Superior temporal gyrus (tissue), 1 donor: Measurements from ENCODE around the gene UMOD.
"Not testable (repeated sequence)": the region's sequence is repeated elsewhere in the genome, so short reads cannot be mapped to it uniquely, and the experiment has no call there.

Source experiments
- DNase-seq: peaks from one replicate; pipeline ENCODE4 v3.0.0-alpha.2; 2016; ENCODE audit errors: extremely low spot score

Gene UMOD

DNA sequence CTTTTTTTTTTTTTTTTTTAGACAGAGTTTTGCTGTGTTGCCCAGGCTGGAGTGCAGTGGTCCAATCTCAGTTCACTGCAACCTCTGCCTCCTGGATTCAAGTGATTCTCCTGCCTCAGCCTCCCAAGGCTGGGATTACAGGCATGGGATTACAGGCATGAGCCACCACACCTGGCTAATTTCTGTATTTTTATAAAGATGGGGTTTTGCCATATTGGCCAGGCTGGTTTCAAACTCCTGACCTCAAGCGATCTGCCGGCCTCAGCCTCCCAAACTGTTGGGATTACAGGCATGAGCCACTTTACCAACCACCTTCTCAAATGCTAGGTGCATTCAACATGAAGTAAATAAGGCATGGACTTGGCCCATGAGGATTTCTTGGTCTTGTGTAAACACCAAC, 31.5 kb downstream of the UMOD start:
- not testable (repeated sequence) for DNase-seq

DNA sequence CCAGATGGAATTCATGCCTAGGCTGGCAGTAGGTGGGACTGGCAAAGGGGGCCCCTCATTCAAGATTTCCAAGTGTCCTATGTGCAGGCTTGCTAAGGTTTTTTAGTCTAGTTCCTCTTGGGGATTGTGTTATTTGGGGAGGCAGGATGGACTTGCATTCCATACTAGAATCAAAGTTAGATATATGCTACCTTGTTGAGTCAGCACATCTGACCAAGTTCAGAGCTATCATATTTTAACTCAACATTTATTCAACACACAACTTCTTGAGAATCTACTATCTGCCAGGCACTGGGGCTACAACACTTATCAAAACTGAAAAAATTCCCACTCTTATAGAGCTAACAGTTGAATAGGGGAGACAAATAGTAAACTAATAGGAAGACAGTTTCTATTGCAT, 31.9 kb downstream of the UMOD start:
- DNase-seq = no peak

DNA sequence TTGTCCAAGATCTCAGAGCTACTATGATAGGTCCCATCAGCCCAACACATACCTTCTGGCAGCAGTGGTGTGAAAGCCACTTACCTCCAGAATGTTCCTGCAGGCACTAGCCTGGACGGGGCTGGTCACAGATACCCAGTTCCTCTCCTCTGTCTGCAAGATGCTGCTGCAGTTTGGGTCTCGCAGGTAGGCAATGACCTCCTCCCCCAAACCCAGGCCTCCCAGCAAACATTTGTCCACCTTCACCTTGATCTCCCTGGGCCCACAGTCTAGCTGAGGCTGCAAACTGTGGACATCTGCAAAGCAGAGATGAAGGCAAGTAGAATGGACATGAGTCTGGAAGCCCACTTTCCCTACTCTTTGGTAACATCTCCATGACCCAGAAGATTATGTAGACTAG, 32.3 kb downstream of the UMOD start:
- DNase-seq = no peak

DNA sequence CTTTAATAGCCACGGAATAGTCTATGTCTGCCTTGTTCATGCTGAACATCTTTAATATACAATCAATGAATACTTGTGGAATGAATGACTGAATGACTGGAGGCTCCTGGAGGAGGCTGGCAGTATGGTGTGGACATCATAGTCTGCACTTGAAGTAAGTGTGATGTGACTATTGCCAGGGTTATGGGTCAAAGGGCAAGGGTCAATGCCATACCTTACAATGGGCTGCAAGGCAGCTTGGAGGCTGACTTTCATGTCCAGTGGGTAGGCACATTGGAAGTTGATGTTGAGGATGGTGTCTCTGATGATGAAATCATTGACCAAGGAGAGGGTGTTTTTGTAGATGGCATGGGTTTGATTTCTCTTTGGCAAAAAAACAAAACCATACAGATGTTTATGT, 33.1 kb downstream of the UMOD start:
- no peak for DNase-seq

DNA sequence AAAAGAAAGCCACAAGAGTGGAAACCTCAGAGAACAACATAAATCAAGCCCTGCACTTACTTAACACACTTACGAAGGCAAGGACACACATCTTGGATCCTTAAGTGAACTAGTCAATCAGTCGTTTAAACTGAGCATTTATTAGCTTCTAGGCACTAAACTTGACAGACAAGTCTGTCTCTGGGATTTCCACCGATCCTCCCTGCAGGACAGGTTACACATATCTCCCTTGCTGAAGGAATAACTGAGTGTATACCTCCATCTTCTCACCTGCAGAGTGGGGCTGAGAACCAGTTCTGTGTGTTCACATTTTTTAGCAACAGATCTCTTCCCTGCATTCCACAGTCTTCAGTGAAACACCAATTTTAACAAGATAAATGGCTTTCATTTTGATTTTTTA, 34.1 kb downstream of the UMOD start:
- DNase-seq = no peak

DNA sequence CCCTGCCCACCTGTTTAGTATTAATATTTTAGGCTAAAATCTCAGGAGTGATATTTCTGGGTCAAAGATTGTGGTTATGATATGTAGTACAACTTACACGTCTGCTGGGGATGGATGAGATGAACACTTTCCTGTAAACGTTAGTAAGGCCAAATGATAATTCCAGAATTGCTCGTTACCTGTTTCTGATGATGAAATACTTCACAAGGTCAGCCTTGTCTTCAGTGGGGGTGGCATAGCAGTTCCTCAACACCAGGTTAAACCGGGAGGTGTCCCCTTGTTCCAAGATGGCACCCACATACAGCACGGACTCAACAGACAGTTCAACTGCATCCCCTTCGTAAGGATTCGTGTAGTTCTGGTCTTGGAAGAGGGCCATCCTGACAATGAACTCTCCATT, 34.5 kb downstream of the UMOD start:
- no peak for DNase-seq

DNA sequence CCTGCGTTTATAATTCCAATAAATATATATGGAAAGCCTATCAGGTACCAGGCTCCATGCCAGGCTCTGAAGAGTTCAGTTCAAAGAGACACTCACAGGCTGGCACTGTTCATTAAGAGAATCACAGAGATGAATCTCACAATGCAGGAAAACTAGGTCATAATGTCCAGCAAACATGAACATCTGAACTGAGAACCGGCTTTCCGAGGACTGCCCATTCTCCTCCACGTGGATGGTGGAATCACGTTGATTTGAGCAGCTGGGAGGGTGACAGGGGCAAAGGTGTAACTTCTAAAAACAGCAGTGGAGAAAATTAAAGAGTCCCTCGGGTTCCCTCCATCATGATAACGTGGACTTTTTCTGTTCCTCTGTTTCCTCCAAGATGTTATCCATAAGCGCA, 35.4 kb downstream of the UMOD start:
- DNase-seq = no peak

DNA sequence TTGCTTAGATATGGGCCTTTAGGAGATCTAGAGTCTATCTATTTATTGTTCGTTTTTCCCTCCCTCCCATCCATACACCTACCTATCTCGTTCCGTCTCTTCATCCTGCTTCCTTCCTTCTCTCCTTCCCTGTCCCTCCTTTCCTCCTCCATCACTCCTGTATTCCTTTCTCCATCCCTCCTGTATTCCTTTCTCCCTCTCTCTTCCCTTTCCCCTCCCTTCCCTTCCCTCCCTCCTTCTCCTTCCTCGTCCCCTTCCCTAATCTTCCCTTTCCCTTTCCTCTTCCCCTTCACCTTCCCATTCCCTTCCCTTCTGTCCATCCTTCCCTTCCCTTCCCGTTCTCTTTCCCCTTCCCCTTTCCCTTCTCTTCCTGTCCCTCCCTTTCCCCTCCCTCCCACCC, 35.8 kb downstream of the UMOD start:
- DNase-seq = no peak

DNA sequence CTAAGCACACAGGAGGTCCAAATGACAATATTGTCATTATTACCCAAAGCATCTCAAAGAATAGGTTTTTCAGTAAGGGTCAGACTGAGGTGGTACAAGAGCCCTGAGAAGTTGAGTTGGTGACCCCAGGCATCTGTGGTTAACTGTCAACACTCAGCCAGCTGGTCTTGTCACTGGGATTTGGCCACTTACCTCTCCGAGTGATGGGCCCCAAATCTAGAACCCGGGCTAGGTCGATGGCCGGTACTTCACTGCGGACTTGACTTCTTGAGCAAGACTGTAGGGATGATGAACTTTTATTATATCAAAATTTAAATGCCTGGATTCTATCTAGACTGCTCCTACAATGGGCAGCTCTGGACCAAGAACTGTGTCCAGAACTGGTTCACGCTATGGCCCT, 36.8 kb downstream of the UMOD start:
- DNase-seq = no peak

DNA sequence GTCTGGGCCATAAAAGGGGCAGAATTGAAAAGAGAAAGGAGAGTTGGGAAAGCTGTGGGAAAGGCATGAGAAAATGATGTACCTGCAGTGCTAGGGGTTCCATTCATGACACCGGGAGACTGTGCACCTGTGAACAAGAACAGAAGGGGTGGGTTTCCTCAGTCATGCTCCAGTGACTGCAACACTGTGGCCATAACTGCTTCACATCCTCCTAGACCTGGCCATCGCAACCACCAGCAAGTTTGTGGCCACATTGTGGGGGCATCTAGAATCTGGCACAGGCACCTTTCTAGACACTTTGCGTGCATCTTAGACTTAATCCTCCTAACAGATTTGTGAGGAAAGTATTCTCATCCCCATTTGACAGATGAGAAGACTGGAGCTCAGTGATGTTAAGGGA, 37.9 kb downstream of the UMOD start:
- no peak for DNase-seq

DNA sequence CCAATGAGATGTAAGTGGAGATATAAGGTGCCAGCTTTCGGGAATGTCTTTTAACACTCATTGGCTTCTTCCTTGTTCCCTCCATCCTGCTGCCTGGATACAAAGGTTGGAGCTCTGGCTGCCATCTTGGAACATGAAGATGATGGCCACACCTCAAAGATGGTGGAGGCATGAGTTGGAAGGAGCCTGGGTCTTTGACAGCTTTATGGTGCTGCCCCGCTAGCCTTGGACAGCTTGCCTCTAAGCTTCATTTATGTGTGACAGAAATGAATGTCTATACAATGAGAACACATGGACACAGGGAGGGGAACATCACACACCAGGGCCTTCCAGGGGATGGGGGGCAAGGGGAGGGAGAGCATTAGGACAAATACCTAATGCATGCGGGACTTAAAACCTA, 38.8 kb downstream of the UMOD start:
- DNase-seq = no peak

DNA sequence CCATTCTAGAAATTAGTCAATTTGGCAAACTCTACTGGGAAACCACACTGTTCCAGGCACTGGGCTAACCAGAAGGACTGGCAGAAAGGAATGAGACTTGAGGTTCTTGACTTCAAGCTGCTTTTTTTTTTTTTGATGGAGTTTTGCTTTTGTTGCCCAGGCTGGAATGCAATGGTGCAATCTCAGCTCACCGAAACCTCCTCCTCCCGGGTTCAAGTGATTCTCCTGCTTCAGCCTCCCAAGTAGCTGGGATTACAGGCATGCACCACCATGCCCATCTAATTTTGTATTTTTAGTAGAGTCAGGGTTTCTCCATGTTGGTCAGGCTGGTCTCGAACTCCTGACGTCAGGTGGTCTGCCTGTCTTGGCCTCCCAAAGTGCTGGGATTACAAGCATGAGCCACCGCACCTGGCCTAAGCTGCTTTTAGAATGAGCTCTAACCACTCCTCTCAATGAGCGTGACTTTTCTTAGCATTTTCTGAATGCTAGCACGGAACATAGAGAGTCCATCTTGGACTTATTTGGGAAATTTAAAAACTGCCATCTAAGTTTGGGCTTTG, 39.9 kb downstream of the UMOD start:
- not testable (repeated sequence) for DNase-seq

DNA sequence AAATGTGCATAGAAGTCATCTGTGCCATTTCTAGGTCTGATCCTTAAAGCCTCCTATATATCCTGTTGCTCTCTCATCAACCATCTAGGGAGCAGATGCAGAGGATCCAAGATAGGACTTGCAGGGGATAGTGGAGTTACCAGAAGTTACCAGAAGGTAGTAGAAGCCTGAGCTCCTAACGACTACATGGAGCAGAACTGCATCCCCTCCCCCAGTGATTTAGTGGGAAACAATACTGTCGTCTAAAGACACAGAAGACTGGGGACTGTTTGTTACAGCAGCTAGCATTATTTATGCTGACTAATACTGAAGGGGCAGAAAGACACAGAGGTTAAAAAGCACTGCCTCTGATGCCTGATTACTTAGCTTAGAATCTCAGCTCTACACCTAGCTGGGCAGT, 41.0 kb downstream of the UMOD start:
- no peak for DNase-seq

DNA sequence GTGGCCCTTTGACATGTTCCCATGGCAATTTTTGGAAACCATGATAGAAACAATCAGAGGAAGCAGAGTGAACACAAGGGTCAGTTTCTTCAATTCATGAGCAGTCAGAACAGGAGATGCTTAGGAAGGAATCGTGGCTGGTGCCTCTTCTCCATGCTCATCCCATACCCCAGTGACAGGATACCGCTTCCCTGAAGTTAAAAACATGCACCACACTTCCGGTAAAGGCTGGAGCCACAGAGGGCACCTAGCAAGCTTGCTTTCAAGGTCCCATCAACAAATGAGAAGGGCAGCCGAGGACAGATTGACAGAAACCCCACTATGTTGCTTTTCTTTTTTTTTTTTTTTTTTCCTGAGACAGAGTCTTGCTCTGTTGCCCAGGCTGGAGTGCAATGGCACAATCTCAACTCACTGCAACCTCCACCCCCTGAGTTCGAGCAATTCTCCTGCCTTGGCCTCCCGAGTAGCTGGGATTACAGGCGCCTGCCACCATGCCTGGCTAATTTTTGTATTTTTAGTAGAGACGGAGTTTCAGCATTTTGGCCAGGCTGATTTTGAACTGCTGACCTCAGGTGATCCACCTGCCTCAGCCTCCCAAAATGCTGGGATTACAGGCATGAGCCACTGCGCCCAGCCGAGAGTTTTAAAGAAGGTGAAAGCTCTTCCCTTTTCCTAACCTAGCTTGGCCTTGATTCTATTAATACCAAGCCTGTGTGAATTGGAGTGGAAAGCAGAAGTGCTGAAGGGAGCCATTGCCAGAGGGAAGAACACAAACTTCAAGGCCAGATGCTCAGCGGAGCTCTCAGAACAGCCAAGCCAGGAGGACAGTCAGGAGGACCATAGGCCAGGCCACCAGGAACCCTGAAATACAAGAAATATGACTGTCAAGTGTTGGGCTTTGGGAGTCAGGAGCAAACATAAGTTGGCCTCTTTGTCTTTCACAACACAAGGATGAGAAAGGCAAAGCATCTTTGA, 41.8 kb downstream of the UMOD start:
- DNase-seq = no peak

DNA sequence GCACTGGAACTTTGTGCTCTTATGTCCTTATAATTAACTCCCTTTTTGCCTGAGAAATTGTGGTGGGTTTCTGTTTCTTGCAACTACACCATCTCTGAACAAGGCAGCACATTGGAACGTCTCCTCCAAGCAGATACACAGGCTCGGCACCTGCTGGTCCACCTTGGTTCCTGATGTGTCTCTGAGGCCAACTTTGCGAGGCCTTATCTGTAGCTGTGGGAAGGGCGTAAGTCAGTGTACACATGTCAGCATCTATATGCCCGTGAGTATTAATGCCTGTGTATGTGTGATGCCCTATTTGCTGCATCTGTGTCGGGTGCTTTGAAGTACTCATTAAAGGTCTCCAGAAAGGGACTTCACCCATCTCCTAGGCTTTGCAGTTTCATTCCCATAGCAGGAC, 42.7 kb downstream of the UMOD start:
- DNase-seq = no peak

DNA sequence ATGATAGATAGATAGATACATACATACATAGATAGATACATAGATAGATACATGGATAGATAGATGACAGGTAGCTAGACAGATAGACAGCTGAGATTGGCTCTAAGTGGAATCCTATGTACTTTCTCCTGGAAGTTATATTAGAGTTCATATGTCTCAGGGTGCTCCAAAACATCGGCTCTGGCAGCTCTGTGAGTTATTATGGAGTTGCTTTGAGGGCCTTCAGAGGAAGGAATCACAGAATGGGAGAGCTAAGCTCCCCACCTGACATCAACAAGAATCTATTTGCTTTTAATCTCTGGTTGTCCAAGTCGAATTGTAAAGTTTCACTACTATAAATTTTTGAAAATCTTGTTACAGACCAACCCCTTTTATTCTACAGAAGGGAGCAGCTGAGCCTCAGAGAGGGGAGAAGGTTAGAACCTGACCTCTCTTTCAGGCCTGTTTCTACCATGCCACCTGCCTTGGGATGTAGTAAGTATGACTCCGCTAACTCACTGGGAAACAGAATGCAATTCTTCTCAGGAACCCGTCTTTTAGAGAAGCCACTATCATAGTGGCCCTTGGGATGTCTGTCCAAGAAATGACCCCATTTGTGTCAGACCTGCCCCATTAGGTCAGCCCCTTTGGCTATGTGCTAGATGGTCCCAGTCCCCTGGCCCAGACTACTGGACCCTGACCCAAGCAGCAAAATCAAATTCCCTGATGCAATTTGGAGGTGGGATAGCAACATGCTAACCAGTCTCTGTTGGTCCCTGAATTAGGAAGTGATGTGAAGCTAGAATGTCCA, 43.5 kb downstream of the UMOD start:
- DNase-seq = no peak

DNA sequence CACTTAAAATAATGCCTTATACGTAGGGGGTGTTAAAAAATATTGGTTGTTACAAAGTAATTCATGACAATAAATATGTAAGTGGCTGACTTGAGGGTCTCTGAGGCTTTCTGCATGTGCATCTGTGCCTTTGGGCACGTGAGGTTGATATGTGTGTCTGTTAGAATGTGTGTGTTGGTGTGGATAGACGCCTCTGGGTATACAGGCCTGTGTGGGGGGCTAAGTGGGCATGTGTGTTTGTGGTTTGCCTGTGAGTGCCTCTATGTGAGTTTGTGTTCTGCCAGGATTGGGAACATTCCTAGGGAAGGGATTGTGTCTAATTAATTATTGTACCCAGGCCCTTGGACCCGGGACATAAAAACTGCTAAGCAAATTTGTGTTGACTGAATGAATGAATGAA, 44.2 kb downstream of the UMOD start:
- DNase-seq = no peak

DNA sequence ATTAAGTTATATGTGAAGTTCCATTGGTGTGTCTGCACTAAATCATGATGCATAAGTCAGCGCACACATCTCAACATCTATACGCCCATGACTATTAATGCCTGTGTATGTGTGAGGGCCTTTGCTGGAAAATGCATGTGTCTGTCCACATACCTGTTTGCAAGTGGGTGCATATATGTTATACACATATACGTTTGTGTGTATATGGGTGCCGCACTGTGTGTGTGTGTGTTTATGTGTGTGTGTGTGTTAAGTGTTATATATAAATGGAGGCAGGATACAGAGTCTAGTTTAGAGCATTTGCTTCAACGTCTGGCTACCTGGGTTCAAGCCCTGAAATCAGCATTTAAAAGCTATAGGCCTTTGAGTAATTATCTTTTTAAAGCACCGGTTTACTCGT, 44.7 kb downstream of the UMOD start:
- no peak for DNase-seq

DNA sequence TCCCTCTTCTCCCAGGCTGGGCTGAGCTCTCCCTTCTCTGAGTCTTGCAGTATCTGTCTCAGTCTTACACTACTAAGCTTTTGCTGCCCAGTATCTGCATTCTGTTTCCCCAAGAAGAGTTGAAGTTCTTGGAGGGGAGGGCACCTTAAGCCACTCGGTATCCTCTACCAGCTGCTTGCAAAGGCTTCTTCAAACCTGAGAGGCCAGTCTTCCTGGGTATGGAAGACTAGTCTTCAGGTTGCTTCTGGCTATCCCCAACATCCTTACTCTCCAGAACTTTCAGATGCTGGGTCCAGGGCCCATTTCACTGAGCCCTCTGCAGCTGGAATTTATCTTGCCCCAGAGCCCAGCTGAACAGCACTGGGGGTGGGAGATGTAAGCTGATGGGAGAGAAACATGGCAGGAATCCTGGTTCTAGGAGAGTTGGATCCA, 45.3 kb downstream of the UMOD start:
- no peak for DNase-seq

DNA sequence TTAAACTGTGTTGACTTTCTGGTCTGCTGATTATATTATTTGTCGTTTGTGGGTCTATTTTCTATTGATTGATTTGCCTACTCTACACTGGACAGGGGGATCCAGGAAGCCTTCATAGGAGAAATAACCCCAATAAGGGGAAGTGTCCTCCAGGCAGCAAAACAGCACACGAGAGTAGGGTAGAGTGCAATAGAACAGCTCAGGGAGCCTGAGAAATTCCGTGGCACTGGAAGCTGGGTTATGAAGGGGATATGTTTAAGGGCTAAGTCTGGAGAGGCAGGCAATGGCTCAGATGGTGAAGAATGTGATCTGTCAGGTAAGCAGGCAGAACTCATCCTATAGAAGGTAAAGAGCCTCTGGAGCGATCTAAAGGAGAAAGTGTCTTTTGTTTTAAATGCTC, 46.1 kb downstream of the UMOD start:
- no peak for DNase-seq

DNA sequence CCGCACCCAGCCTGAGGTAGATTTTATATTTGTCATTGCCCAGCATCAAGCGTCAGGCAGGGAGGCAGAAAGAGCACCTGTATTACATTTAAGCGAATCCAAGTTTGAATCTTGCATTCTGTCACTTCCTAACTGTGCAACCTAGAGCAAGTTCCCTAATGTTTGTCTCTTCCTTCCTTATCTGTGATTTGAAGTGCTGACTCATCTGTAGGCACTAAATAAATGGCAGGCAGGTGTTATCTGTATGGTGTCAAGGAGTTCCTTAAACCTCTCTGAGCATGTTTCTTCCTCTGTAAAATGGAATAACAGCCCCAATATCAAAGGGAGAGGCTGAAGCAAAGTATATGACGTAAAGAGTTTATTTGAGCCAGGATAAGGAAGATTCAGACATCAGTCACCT, 49.5 kb downstream of the UMOD start:
- no peak for DNase-seq

DNA sequence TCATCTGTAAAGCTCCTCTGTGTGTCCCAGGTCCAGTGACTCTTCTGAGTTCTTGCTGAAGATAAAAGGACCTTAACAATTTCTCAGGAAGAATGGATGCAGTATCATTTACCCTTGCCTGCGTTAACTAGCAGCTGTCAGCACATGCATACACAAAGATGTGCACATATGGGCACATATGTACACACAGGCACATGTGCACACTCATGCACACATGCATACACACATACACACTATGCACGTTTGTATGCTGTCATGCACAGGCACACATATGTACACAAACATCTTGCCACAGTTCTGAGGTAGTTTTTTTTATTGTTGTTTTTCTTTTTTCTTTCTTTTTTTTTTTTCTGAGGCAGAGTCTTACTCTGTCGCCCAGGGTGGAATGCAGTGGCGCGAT, 50.1 kb downstream of the UMOD start:
- no peak for DNase-seq

DNA sequence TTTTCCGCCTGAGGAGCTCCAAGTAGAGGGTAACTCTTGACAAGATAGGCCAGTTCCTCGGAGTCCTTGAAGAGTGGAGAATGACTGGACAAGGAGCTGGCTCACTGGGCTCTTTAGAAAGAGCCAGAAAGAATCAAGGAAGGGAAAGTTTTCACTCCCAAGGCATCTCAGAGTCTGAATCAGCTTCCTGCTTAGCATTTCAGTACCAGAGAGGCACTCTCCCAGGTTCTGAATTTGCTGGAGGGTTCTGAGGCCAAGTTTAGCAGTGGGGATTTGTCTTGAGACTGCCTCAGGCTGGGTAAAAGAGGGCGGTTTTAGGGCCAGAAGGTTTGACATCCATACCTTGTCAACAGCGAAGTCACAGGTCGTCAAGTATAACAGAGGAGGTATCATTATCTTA, 50.7 kb downstream of the UMOD start:
- no peak for DNase-seq
